MM.1S (cell line): ENCODE results near the gene RBM45.
"Not testable (repeated sequence)": the region's sequence is repeated elsewhere in the genome, so short reads cannot be mapped to it uniquely, and the experiment has no call there.

Source experiments
- EZH2phosphoT487 ChIP-seq: fragments of 300-600 bp; sonication (generic); IDR thresholded peaks from 2 replicates; pipeline ENCODE4 v1.6.1; 2018; ENCODE audit warnings: antibody characterized with exemption, low read length
- TF ChIP-seq, protein P1 (sequence below): fragments of 300-600 bp; sonication (generic); IDR thresholded peaks from 2 replicates; pipeline ENCODE4 v1.5.1; 2016; ENCODE audit warnings: antibody characterized with exemption, low read length, mixed read lengths

DNA sequence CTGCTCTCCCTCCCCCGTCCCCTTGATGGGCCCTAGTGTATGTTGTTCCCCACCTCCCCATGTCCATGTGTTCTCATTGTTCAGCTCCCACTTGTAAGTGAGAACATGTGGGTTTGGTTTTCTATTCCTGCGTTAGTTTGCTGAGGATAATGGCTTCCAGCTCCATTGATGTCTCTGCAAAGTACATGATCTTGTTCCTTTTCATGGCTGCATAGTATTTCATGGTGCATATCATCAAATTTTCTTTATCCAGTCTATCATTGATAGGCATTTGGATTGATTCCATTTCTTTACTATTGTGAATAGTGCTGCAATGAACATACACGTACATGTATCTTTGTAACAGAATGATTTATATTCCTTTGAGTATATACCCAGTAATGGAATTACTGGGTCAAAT, 33.0 kb upstream of the RBM45 start:
- TF ChIP-seq, protein P1, sequence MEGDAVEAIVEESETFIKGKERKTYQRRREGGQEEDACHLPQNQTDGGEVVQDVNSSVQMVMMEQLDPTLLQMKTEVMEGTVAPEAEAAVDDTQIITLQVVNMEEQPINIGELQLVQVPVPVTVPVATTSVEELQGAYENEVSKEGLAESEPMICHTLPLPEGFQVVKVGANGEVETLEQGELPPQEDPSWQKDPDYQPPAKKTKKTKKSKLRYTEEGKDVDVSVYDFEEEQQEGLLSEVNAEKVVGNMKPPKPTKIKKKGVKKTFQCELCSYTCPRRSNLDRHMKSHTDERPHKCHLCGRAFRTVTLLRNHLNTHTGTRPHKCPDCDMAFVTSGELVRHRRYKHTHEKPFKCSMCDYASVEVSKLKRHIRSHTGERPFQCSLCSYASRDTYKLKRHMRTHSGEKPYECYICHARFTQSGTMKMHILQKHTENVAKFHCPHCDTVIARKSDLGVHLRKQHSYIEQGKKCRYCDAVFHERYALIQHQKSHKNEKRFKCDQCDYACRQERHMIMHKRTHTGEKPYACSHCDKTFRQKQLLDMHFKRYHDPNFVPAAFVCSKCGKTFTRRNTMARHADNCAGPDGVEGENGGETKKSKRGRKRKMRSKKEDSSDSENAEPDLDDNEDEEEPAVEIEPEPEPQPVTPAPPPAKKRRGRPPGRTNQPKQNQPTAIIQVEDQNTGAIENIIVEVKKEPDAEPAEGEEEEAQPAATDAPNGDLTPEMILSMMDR = not testable (repeated sequence)
- not testable (repeated sequence) for TF ChIP-seq EZH2phosphoT487
